ENCODE results near the gene DCHS1. TPM values are rescaled to one million over a fixed set of nuclear protein-coding genes. Genes with fewer than 3 reads are reported as not detected.
A peak's percentile ranks its signal among the peaks of the same experiment; 100 is the strongest.
"Not testable (repeated sequence)": the region's sequence is repeated elsewhere in the genome, so short reads cannot be mapped to it uniquely, and the experiment has no call there.

Gene DCHS1
- total RNA-seq, 1 donor from 2014 or later = 156 TPM

DNA sequence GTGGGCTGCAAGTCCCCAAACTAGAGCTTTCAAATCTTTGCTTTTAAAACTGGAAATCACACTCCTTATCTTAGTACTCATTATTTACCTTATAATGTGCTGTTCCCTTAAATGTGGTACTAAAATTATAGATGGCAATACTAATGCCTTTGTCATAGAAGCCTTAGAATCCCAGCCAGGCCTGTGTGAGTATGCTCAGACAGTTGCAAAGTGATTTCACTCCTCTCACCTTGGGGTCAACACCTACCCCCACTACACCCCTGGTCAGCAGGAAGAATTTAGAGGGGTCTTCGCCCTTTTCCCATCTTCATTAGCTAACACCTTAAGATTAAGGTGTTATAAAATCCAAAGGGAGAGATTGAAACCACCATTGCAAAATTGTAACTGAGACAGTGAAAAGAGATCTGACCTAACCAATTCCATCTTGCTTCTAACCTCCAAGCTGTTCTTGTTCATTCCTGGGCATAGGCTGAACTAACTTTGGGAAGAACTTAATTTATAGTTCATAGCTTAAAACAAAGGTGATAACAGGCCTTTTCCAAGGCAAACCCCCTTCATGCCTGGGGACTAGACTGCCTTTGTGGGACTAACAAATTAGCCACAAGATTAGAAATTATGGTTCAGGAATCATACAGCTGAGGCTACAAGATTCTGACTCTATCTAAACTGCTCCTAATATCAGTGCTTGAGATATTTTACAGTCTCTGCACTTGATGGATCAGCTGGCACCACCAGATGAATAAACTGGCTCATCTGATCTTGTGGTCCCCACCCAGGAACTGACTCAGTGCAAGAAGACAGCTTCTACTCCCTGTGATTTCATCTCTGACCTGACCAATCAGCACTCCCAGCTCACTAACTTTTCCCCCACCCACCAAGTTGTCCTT is 38.0 kb upstream of the DCHS1 start:
- no peak overlapping the region for H3K4me3 Mint-ChIP-seq (ENCODE audit: unreplicated experiment)
- peaks cover 7% of the 10 kb centered on the region for H3K4me1 Mint-ChIP-seq (ENCODE audit: unreplicated experiment)
- peaks cover 4% of the 10 kb centered on the region for H3K36me3 Mint-ChIP-seq (ENCODE audit: low read depth, unreplicated experiment)
- no peak for DNase-seq (ENCODE audit: low spot score)
- peaks cover 2% of the 10 kb centered on the region for H3K27me3 Mint-ChIP-seq (ENCODE audit: unreplicated experiment)
- TF ChIP-seq, protein P1, sequence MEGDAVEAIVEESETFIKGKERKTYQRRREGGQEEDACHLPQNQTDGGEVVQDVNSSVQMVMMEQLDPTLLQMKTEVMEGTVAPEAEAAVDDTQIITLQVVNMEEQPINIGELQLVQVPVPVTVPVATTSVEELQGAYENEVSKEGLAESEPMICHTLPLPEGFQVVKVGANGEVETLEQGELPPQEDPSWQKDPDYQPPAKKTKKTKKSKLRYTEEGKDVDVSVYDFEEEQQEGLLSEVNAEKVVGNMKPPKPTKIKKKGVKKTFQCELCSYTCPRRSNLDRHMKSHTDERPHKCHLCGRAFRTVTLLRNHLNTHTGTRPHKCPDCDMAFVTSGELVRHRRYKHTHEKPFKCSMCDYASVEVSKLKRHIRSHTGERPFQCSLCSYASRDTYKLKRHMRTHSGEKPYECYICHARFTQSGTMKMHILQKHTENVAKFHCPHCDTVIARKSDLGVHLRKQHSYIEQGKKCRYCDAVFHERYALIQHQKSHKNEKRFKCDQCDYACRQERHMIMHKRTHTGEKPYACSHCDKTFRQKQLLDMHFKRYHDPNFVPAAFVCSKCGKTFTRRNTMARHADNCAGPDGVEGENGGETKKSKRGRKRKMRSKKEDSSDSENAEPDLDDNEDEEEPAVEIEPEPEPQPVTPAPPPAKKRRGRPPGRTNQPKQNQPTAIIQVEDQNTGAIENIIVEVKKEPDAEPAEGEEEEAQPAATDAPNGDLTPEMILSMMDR (IDR thresholded peaks at IDR 0.05; ENCODE audit: unreplicated experiment) = no peak
- no peak overlapping the region for H3K27ac Mint-ChIP-seq (ENCODE audit: unreplicated experiment)
- H3K9me3 Mint-ChIP-seq (ENCODE audit: unreplicated experiment) = no peaks in the 10 kb centered on the region

DNA sequence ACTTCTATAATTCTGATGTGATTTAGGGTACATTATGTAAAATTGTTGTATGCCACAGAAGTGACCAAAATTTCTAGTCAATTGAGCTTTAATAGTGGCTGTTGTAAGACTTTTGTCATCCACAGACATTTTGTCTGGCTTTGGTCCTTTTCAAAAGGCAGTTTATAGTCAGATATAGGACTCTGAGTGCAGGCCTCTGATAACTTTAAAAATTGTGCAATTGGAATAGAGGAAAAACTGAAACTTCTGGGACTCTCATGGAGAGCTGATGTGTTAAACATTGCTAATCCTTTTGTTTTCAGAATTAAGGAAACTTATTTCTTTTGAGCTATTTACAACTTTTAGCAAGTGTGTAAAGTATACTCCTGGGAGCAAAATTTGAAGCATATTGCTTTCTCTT is 36.5 kb upstream of the DCHS1 start:
- H3K9me3 Mint-ChIP-seq (ENCODE audit: unreplicated experiment) = no peaks in the 10 kb centered on the region
- H3K4me3 Mint-ChIP-seq (ENCODE audit: unreplicated experiment) = no peak overlapping the region
- H3K4me1 Mint-ChIP-seq (ENCODE audit: unreplicated experiment) = peaks cover 7% of the 10 kb centered on the region
- peaks cover 4% of the 10 kb centered on the region for H3K36me3 Mint-ChIP-seq (ENCODE audit: low read depth, unreplicated experiment)
- TF ChIP-seq, protein P1 (IDR thresholded peaks at IDR 0.05; ENCODE audit: unreplicated experiment) = no peak
- H3K27me3 Mint-ChIP-seq (ENCODE audit: unreplicated experiment) = peaks cover 2% of the 10 kb centered on the region
- DNase-seq (ENCODE audit: low spot score) = no peak
- H3K27ac Mint-ChIP-seq (ENCODE audit: unreplicated experiment) = no peak overlapping the region

DNA sequence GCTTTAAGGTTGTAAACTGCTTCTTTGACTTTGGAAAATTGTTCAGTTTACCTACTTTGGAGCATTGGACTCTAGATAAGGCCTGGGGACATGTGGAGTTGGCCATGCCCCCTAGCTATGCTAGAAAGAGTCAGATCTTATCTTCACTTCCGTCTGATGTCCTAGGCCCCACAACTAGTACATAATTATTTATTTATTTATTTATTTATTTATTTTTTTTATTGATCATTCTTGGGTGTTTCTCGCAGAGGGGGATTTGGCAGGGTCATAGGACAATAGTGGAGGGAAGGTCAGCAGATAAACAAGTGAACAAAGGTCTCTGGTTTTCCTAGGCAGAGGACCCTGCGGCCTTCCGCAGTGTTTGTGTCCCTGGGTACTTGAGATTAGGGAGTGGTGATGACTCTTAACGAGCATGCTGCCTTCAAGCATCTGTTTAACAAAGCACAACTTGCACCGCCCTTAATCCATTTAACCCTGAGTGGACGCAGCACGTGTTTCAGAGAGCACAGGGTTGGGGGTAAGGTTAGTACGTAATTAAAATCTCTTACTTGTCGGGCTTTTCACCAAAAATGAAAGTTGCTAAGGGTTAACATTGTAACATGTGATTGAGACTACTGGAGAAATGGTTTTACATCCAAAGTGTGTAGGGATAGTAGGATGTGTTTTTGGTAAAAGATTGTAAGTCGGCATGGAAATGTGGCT is 35.0 kb upstream of the DCHS1 start:
- H3K27ac Mint-ChIP-seq (ENCODE audit: unreplicated experiment); H3K4me1 Mint-ChIP-seq (ENCODE audit: unreplicated experiment); H3K27me3 Mint-ChIP-seq (ENCODE audit: unreplicated experiment); DNase-seq (ENCODE audit: low spot score); H3K9me3 Mint-ChIP-seq (ENCODE audit: unreplicated experiment); H3K4me3 Mint-ChIP-seq (ENCODE audit: unreplicated experiment); H3K36me3 Mint-ChIP-seq (ENCODE audit: low read depth, unreplicated experiment): not testable (repeated sequence)

DNA sequence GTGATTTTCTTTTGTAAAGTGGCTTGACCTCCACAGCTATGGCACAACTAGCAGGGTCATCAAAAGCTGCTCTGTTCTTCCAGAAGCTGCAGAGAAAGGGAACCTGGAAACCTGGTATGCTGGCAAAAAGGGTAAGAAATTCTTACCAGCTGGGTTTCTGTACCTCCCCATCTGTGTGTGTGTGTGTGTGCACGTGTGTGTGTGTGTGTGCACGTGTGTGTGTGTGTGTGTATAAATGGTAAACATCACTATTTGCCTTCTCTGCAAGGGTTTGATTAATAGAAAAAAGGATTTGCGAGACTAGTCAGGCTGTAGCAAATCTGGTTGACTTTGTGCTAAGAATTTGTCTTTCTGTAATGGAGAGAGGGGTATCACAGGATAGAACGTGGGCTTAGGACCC is 32.3 kb upstream of the DCHS1 start:
- Mint-ChIP-seq H3K4me1 (ENCODE audit: unreplicated experiment) (peaks cover 6% of the 10 kb centered on the region), H3K27ac (ENCODE audit: unreplicated experiment) (no peak overlapping the region), H3K9me3 (ENCODE audit: unreplicated experiment) (no peaks in the 10 kb centered on the region), H3K36me3 (ENCODE audit: low read depth, unreplicated experiment) (peaks cover 7% of the 10 kb centered on the region), H3K27me3 (ENCODE audit: unreplicated experiment) (peaks cover 5% of the 10 kb centered on the region), H3K4me3 (ENCODE audit: unreplicated experiment) (no peak overlapping the region)
- TF ChIP-seq, protein P1 (IDR thresholded peaks at IDR 0.05; ENCODE audit: unreplicated experiment) = no peak
- no peak for DNase-seq (ENCODE audit: low spot score)

DNA sequence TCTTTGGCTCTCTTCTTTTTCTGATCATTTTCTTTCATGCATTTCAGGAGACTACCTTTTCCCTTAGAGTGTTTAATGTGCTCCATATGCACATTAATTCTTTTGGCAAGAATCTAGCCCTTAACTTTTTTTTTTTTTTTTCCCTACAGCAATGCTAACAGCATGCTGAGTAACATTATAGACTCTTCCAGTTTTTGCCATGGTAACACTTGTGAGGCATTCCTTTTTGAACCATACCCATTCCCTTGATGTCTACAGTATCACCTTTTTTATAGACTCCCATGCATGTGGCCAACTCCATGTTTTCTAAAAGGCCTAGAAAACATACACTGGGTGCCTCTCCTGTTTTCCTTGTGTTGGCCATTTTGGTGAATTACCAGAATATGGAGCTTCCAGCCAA is 30.4 kb upstream of the DCHS1 start:
- DNase-seq (ENCODE audit: low spot score) = no peak
- no peaks in the 10 kb centered on the region for H3K9me3 Mint-ChIP-seq (ENCODE audit: unreplicated experiment)
- H3K4me1 Mint-ChIP-seq (ENCODE audit: unreplicated experiment) = peaks cover 23% of the 10 kb centered on the region
- H3K27ac Mint-ChIP-seq (ENCODE audit: unreplicated experiment) = no peak overlapping the region
- H3K36me3 Mint-ChIP-seq (ENCODE audit: low read depth, unreplicated experiment) = peaks cover 15% of the 10 kb centered on the region
- TF ChIP-seq, protein P1 (IDR thresholded peaks at IDR 0.05; ENCODE audit: unreplicated experiment) = no peak
- no peak overlapping the region for H3K4me3 Mint-ChIP-seq (ENCODE audit: unreplicated experiment)
- H3K27me3 Mint-ChIP-seq (ENCODE audit: unreplicated experiment) = peaks cover 5% of the 10 kb centered on the region

DNA sequence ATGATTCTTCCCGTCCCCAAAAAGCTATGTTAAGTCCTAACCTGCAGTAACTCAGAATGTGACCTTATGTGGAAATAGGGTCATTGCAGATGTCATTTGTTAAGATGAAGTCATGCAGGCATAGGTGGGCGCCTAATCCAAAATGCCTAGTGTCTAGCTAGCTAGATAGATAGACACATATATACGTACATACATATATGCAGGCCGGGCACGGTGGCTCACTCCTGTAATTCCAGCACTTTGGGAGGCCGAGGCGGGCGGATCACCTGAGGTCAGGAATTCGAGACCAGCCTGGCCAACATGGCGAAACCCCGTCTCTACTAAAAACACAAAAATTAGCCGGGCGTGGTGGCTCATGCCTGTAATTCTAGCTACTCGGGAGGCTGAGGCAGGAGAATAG is 28.5 kb upstream of the DCHS1 start:
- not testable (repeated sequence) for H3K27me3 Mint-ChIP-seq (ENCODE audit: unreplicated experiment); H3K9me3 Mint-ChIP-seq (ENCODE audit: unreplicated experiment); DNase-seq (ENCODE audit: low spot score); H3K27ac Mint-ChIP-seq (ENCODE audit: unreplicated experiment)
- Mint-ChIP-seq H3K4me1 (ENCODE audit: unreplicated experiment) (peaks cover 41% of the 10 kb centered on the region), H3K36me3 (ENCODE audit: low read depth, unreplicated experiment) (peaks cover 12% of the 10 kb centered on the region), H3K4me3 (ENCODE audit: unreplicated experiment) (peak overlapping the region; percentile 14)

Measured in endothelial cell (in vitro differentiated cells).